GM21515 (cell line): ENCODE results near the gene PDZD7.

Experiments used
- ATAC-seq: cut with Tn5 transposase; IDR thresholded peaks from one replicate; pipeline ENCODE4 v1.9.1; 2021; ENCODE audit not compliant: unreplicated experiment

Gene PDZD7

DNA sequence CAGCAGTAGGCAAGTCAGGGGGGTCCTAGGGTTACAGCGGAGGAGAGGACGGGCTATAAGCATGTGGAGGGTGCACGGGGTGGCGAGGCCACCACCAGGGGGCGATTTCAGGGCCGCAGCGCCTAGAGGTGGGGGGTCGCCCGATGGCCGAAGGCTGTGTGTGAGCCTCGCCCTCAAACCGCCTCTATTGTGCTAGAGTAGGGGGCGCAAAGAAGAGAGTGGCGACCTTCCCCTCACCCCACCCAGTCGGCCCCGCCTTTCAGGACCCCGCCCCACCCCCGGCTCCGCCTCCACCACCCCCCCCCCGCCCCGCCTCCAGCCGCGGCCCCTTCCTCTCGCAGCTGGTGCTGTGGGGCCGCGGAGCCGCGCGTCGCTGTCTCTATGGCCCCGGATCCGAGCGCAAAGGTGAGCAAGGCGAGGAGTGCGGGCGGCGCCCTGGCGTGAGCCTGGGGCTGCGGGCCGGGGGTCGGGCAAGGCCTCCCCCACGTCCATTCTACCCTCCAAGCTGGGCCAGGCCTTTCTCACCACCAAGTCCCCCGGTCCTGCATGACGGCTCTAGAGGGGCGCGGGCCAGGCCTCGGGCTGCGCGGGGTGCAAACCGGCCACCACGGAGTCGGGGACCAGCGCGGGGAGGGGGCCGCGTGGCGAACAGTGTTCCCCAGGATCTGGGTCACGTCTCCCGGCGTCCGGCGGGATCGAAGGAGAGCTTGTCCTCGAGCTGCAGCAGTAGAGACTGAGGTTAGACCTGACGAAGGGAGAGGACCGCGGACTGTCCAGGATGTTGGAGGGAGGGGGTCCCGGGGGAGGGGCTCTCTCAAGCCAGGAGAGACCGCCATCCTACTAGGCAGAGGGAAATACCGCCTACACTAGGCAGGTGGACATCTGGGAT, 61.5 kb downstream of the PDZD7 start, which contains the start of gene SEMA4G:
Gene SEMA4G (plus strand): TSS at position 318 of the 889 bp plus-strand sequence. CDS start 3,409 bp downstream, outside the sequence.
- no peak for ATAC-seq

DNA sequence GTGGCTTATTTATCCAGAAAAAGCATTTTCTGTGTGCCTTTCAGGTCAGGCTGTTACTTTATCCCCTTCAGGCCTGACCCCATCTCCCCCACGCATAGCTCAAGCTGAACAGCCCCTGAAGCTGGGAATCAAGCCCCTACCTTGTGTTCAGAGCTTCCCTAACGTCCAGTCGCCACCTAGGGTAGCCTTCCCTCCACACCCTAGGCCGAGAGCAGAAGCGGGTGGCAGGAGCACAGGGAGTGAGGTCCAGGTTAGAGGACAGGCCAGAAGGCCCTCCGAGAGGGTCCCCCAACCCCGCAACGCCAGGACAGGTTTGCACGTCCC, 62.1 kb downstream of the PDZD7 start:
- ATAC-seq, result no peak

DNA sequence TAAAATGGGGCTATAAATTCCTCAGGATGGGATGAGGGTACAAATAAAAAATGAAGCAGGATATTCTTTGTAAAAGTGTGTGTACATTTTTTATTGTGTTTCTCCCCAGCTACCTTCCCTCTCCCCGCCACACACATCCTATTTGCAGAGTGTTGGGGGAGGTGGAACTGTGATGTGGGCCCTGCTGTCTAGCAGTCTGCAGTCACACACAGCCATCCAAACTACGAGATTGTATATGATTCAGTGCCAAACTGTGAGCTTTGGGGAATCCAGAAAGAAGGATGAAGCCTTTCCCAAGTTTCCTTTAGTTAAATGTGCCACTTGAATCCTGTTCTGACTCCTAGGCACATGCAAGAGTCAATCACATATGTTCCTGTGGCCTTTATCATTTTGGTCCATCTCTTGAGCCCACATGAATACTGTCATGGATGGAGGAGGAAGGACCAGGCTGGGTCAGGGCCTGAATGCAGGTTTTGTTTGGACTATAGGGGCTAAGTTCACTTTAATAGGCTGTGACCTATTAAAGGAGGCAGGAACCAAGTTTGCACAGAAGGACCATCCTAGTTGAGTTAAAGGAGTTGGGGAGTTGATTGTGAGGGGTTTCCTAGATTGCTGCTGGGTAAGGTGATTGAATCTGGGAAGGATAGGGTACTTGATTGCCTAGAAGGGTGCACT, 62.7 kb downstream of the PDZD7 start:
- ATAC-seq, result no peak

DNA sequence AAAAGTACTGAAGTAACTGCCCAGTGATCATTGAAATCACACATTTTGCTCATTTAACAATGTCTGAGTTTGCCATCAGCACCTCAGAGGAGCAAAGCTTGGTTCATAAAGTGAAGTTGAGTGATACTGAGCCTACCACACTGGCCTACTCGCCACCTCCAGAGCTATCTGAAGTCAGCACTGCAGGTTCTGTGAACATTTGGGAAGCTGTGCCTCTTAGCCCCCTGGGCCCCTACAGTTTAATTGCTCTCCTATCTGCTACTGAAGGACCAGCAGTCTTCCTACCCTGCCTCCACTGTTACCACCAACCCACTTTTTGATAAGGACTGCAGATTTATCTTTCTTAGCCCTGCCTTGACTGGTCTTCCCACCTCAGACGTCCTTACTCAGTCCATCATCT, 63.6 kb downstream of the PDZD7 start:
- ATAC-seq, result no peak

DNA sequence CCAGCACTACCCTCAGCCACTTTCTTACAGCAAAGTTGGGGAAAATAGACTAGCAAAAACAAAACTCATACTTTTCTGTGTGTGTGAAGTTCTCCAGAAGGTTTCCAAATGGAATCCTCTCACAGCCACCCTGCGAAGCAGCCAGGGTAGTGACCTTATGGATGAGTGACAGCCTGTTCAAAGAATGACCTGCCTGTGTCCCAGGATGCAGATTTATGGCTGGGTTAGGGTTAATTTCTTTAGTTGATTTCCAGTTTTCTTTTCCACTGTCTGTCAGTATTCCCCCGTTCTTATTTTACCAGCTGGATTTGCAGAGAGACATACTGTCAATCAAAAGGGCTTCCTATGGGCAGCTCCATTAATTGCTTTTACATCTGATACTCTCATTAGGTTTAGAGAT, 64.0 kb downstream of the PDZD7 start:
- ATAC-seq, result no peak

DNA sequence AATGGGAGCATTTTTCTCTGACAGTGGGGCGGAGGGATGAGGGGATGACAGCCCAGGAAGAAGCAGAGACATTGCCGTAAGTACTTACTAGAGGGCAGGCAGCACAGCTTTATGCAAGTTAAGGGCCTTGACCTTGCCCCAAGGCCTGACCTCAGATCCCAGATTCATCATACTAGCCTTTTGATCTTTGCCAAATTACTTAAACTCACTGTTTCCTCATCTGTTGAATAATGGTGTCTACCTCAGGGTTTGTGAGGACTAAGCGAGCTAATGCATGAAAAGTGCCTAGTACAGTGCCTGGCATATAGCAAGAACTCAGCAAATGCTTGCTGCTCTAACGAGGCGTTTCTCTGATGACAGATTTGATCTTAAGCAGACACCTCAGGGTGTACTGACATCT, 65.1 kb downstream of the PDZD7 start:
- ATAC-seq, result no peak

DNA sequence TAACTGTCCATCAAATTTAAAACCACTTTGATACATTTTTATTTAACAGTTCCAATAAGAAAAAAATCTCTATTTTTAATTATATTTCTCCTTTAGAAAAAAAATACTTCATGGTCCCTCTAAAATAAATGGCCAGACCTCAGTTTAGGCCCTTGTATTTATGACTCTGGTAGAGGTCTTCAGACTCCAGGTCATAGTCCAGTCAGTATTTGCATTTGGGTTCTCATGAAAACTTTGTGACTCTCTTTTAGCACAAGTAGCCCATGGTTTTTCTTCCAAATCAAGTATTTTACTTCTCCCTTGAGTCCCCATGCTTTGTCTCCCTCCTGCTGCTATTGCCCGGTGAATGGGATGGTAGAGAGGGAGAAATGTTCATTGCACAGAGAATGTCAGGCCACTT, 67.1 kb downstream of the PDZD7 start:
- no peak for ATAC-seq

DNA sequence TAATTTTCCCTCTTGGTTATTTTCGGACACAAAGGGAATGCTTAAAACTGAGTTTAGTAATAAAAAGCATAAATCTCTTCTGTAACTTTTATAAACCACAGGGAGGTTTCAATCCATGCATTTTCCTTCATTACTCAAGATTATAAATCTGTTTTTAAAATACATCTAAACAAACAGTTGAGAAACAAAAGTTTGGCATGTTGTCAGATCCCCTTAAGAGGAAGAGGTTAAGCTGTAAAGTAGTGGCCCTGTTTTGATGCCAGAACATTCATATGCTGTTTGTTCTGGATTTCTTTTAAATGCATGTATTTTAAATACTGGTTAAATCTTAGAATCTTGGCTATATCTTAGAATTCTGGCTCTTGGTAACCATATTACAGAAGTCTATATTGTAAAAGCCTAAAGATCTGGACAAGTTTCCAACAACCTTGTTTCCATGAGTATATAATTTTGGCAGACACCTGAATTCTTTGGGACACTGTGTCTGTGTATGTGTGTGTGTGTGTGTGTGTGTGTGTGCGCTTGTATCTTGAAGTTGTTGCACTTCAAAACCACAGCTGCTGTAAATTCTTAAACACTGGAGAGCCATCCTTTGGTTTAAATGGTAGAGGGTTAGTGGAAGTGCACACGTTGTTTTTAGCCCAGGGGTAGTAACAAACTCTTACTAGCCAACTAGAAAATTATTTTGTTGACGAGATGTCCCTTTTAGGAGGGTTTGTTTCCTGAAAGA, 68.4 kb downstream of the PDZD7 start:
- no peak for ATAC-seq

DNA sequence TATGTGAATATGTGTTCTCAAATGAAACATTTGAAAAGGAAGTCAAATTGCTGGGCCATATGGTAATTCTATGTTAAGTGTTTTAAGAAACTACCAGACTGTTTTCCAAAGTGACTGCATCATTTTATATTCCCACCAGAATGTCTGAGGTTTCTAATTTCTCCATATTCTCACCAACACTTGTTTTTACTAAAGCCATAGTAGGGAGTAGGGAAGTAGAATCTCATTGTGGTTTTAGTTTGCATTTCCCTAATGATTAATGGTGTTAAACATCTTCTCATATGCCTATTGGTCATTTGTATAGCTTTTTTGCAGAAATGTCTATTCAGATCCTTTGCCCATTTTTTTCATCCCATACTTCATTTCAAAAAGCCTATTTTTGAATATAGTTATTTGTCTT, 70.7 kb downstream of the PDZD7 start:
- ATAC-seq, result no peak
